CD4-positive, alpha-beta T cell treated with Interleukin-15 for 1 hour (primary cell): Measurements from ENCODE around the gene IRF6.
"Not testable (repeated sequence)": the region's sequence is repeated elsewhere in the genome, so short reads cannot be mapped to it uniquely, and the experiment has no call there.

Experiments used
- DNase-seq: peaks from one replicate; pipeline ENCODE4 v3.0.0-alpha.2; 2020

Gene IRF6

GRCh38 chr1:209822706-209823105, 16.8 kb upstream of the IRF6 start:
- no peak for DNase-seq

GRCh38 chr1:209820986-209821385, 15.0 kb upstream of the IRF6 start:
- DNase-seq, result no peak

- DNase-seq, result no peak
Measured at GRCh38 chr1:209819058-209819457, 13.1 kb upstream of the IRF6 start.

- no peak for DNase-seq
Measured at GRCh38 chr1:209817691-209818090, 11.7 kb upstream of the IRF6 start.

GRCh38 chr1:209816923-209817322, 11.0 kb upstream of the IRF6 start:
- DNase-seq, result no peak

- DNase-seq, result no peak
Measured at GRCh38 chr1:209815931-209816341, 10.0 kb upstream of the IRF6 start.

GRCh38 chr1:209815490-209815889, 9.5 kb upstream of the IRF6 start:
- no peak for DNase-seq

GRCh38 chr1:209813902-209814301, 8.0 kb upstream of the IRF6 start:
- DNase-seq, result no peak

GRCh38 chr1:209810783-209811182, 4.8 kb upstream of the IRF6 start:
- no peak for DNase-seq

GRCh38 chr1:209809611-209810010, 3.7 kb upstream of the IRF6 start:
- no peak for DNase-seq

GRCh38 chr1:209808059-209808581, 2.2 kb upstream of the IRF6 start:
- DNase-seq, result no peak

GRCh38 chr1:209807509-209807908, 1.6 kb upstream of the IRF6 start:
- no peak for DNase-seq

- DNase-seq, result no peak
Measured at GRCh38 chr1:209805341-209805781, 581 bp downstream of the IRF6 start.

- DNase-seq, result no peak
Measured at GRCh38 chr1:209803568-209803967, 2.4 kb downstream of the IRF6 start.

- DNase-seq, result no peak
Measured at GRCh38 chr1:209802780-209803152, 3.2 kb downstream of the IRF6 start.

- DNase-seq, result no peak
Measured at GRCh38 chr1:209802117-209802779, 3.7 kb downstream of the IRF6 start.

- DNase-seq, result no peak
Measured at GRCh38 chr1:209800984-209801834, 4.7 kb downstream of the IRF6 start.

GRCh38 chr1:209797978-209798639, 7.8 kb downstream of the IRF6 start:
- DNase-seq, result no peak

GRCh38 chr1:209793711-209794110, 12.2 kb downstream of the IRF6 start:
- not testable (repeated sequence) for DNase-seq

- no peak for DNase-seq
Measured at GRCh38 chr1:209791920-209792319, 14.0 kb downstream of the IRF6 start.

GRCh38 chr1:209790286-209791193, 15.4 kb downstream of the IRF6 start:
- DNase-seq, result no peak

- no peak for DNase-seq
Measured at GRCh38 chr1:209789245-209789644, 16.7 kb downstream of the IRF6 start.
